Renal pelvis (tissue), 12 donors: ENCODE results near the gene VPS11. TPM values are rescaled to one million over a fixed set of nuclear protein-coding genes. Genes with fewer than 3 reads are reported as not detected.
A peak's percentile ranks its signal among the peaks of the same experiment; 100 is the strongest.

Experiments
- DNase-seq: peaks from one replicate; pipeline ENCODE4 v3.0.0-alpha.2; 2013
- long read RNA-seq, 16 experiments: transcript quantifications; one replicate each; lab custom pipeline, GENCODE V29; 2026
- polyA plus RNA-seq, 3 donors: library from polyadenylated mRNA; unstranded; fragments of 120-200 nt; gene quantifications; one replicate each; pipeline ENCODE4 v1.2.1, GENCODE V29; 2013; ENCODE audit not compliant: insufficient read length in 3 of 3

VPS11 gene
- polyA plus RNA-seq: 10 to 100 TPM; 55.0 to 66.1 (median 57.7) TPM
- long read RNA-seq, donor 1, partial matches to known transcripts: 0 of 4 reads
- long read RNA-seq, donor 1, other reads (novel, unspliced or antisense): 0 of 4 reads
- long read RNA-seq, donor 2, transcript VPS11-208 (16 exons, 3,313 nt): major isoform, 7 of 7 reads
- long read RNA-seq, donor 2, partial matches to known transcripts: 0 of 7 reads
- long read RNA-seq, donor 2, other reads (novel, unspliced or antisense): 0 of 7 reads
- long read RNA-seq, donor 3, partial matches to known transcripts: 0 of 4 reads
- long read RNA-seq, donor 3, other reads (novel, unspliced or antisense): 0 of 4 reads
- long read RNA-seq, donor 4, partial matches to known transcripts: 10 of 12 reads
- long read RNA-seq, donor 4, other reads (novel, unspliced or antisense): 0 of 12 reads
- long read RNA-seq, donor 5, partial matches to known transcripts: 6 of 10 reads
- long read RNA-seq, donor 5, other reads (novel, unspliced or antisense): 0 of 10 reads
- long read RNA-seq, donor 6, transcript VPS11-208 (16 exons, 3,313 nt): major isoform, 6 of 6 reads
- long read RNA-seq, donor 6, partial matches to known transcripts: 0 of 6 reads
- long read RNA-seq, donor 6, other reads (novel, unspliced or antisense): 0 of 6 reads
- long read RNA-seq, donor 7, partial matches to known transcripts: 6 of 9 reads
- long read RNA-seq, donor 7, other reads (novel, unspliced or antisense): 0 of 9 reads
- long read RNA-seq, donor 8, partial matches to known transcripts: 0 of 1 reads
- long read RNA-seq, donor 8, other reads (novel, unspliced or antisense): 0 of 1 reads
- long read RNA-seq, donor 9, partial matches to known transcripts: 18 of 20 reads
- long read RNA-seq, donor 9, other reads (novel, unspliced or antisense): 0 of 20 reads
- long read RNA-seq, donor 10, partial matches to known transcripts: 7 of 10 reads
- long read RNA-seq, donor 10, other reads (novel, unspliced or antisense): 0 of 10 reads
- long read RNA-seq, donor 11, partial matches to known transcripts: 6 of 9 reads
- long read RNA-seq, donor 11, other reads (novel, unspliced or antisense): 0 of 9 reads
- long read RNA-seq, donor 12, transcript VPS11-208 (16 exons, 3,313 nt): major isoform, 7 of 7 reads
- long read RNA-seq, donor 12, partial matches to known transcripts: 0 of 7 reads
- long read RNA-seq, donor 12, other reads (novel, unspliced or antisense): 0 of 7 reads
- long read RNA-seq, donor 13: 0 reads
- long read RNA-seq, donor 14: 0 reads
- long read RNA-seq, donor 15, transcript VPS11-208 (16 exons, 3,313 nt): major isoform, 8 of 17 reads
- long read RNA-seq, donor 15, partial matches to known transcripts: 9 of 17 reads
- long read RNA-seq, donor 15, other reads (novel, unspliced or antisense): 0 of 17 reads
- long read RNA-seq, donor 16, partial matches to known transcripts: 13 of 17 reads
- long read RNA-seq, donor 16, other reads (novel, unspliced or antisense): 0 of 17 reads

DNA sequence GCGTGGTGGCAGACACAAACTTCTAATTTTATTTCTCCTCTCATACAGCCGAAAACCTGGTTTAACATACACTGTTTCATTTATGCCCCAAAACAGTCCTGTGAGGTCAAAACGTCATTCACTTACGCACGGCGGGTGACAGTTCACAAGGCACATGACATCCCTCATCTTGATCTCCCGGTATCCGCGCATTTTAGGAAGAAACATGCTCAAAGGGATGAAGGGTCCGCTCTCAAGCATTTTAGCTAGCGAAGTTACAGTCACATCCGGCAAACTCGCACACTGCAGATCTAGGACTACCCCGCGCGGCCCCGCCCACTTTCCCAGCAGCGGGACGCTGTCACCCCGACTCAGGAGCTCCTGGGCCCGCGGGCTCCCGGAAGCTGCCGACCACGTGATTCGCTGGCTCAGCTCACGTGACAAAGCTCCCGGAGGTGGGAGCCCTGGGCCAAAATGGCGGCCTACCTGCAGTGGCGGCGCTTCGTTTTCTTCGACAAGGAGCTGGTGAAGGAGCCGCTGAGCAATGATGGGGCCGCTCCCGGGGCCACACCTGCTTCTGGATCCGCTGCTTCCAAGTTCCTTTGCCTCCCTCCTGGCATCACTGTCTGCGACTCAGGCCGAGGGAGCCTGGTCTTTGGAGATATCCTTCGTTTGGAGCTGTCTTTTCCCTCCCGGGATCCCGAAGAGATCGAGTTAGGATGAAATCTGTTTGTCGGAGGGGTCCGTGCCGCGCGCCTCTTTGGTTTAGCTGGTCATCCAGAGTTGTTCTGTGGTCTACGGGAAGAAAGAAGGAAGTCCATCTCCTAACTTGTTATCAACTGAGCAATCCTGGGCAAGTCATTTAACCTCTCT is at the start of gene VPS11:
Gene VPS11 (plus strand): TSS at position 448 of the 852 bp plus-strand sequence. CDS start 6 bp downstream, at position 454.
- peak; percentile 96 for DNase-seq

DNA sequence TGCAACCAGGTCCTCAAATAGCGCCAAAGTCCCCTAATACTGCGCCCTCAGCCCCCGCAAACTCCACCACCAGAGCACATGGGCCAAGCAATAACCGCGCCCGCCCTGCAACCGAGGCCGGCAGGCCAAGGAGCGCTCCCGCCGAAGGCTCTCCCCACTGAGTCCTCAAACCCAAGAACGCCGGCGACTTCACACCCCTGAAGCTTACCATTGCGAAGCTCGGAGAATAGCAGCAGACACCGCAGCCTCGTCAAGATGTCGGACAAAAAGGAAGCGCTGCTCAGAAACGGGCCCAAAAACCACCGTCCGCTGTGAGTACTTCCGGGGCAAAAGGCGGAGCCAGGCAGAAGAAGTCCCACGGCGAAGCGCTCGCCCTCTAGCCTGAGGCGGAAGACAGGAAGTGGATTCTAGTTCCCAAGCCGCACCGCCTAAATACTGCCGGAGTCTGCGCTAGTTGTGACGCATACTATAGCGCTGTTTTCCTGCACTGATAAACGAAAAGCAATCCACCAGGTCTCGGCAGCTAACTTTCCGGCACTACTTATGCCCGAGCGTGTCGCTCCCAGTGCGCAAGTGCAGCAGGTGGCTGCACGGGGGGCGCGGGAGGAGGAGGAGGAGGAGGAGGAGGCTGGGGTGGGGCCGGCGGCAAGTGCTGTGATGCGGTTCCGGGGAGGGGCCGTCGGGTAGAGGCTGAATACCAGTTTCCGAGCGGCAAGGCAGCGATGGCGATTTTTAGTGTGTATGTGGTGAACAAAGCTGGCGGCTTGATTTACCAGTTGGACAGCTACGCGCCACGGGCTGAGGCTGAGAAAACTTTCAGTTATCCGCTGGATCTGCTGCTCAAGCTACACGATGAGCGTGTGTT is 49.3 kb upstream of the VPS11 start, which contains the start of the genes RPS25 and TRAPPC4:
Gene RPS25 (minus strand): TSS at position 270 of the 865 bp plus-strand sequence. CDS start 59 bp downstream, at position 211.
Gene TRAPPC4 (plus strand): TSS at position 693 of the 865 bp plus-strand sequence. CDS start 30 bp downstream, at position 723.
- peak; percentile 96 for DNase-seq

DNA sequence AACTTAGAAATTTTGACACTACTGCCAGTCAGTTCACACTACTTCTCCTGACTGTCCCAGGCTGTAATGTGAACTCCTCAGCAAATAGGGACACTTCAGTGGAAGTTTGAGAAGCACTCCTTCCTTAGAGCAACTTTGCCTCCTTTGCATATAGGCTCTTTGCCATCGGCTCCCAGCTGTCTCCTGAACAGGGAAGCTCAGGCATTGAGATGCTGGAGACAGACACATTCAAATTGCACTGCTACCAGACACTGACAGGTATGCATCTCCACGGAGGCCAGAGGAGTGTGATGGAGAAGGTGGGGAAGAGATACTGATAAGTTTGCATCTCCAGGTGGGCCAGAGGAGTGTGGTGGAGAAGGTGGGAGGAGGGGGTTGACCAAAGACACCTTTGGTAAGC is 47.6 kb upstream of the VPS11 start:
- DNase-seq: no peak

DNA sequence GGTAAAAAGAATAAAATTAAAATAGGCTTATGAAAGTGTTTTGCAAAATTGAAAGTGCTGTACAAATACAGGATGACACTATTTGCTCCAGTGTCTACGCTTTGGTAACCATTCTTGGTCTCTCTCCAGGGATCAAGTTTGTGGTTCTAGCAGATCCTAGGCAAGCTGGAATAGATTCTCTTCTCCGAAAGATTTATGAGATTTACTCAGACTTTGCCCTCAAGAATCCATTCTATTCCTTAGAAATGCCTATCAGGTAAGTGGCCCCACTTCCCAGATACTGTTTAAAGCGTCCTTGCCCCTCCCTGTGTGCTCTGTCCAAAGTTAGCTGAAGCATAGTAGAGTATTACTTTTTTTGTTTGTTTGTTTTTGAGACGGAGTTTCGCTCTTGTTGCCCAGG is 46.0 kb upstream of the VPS11 start:
- no peak for DNase-seq

DNA sequence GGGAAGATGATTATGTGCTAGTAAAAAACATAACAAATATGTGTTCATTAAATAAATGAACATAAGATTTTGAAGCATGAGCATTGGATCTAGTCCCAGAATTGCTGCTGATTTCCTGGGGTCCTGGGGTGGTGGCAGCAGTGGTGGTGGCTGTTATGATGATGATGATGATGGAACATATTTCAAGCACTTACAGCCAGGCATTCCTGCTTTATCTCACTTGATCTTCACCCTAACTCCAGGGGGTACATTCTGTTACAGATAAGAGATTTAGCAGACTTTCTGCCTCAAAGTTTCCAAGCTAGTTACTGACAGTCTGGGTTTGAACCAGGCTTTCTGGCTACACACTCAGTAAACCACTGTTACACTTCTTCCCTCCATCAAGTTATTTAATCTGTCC is 43.9 kb upstream of the VPS11 start:
- DNase-seq: no peak

DNA sequence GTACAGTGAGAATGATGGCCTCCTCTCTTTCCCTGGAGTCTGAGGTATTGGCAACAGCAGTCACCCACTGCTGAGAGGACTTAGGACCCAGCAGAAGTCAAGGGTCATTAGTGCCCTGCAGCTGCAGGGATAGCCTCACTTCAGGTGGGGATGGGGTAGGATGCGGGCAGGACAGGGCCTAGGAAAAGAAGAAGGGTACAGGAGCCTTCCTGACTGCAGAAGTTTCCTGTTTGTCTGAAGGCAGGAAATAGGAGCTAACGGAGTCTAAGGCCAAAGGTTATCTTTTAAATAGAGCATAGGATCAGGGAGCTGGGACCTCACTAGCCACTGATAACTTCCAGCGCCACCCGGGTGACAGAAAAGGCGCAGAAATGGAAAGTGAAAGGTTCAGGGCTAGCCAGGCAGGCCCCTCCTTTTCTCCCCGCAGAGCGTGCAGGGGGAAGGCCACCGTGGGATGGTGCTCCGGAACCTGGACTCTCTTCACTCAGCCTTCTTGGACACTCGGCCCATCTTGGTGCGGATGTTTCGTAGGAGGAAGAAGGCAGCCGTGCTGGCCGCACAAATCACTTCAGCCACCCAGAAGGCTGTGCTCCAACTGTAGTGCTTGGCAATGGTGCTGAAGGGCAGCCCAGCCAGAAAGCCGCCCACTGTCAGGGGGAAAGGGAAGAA is 43.1 kb upstream of the VPS11 start:
- no peak for DNase-seq

DNA sequence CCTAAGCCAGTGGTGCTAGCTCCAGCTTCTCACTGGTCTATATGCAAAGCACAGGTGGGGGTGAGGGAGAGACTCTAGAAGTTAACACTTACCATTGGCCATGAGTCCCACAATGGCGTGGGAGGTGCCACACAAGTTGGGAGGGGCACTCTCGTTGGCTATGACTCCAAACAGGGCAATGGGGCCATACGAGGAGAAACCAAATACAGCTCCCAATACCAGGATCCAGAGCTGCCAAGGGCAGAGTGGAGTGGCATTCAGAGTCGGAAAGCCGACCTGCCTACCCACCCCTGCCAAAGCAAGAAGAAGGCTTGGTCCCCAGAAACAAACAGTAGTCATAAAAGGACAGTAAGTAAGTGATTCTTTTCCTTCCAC is 42.5 kb upstream of the VPS11 start:
- DNase-seq: no peak

DNA sequence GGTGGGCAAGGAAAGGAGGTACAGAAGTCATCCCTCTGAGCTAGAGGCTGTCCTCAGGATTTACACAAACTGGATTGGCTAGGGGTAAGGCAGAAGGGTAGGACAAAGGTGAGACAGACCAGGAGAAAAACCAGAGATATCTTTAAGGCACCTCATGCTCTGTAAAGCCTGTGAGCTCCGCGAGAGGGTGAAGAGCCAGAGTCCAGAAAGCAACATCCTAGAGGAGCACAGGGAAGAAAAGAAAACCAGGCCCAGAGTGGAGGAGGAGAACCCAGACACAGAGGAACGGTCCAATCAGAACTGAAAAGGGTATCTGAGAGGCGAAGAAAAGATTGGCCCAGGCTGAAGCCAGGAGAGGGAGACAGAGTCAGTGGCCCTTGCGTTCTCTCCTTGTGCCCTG is 42.1 kb upstream of the VPS11 start:
- DNase-seq: no peak

DNA sequence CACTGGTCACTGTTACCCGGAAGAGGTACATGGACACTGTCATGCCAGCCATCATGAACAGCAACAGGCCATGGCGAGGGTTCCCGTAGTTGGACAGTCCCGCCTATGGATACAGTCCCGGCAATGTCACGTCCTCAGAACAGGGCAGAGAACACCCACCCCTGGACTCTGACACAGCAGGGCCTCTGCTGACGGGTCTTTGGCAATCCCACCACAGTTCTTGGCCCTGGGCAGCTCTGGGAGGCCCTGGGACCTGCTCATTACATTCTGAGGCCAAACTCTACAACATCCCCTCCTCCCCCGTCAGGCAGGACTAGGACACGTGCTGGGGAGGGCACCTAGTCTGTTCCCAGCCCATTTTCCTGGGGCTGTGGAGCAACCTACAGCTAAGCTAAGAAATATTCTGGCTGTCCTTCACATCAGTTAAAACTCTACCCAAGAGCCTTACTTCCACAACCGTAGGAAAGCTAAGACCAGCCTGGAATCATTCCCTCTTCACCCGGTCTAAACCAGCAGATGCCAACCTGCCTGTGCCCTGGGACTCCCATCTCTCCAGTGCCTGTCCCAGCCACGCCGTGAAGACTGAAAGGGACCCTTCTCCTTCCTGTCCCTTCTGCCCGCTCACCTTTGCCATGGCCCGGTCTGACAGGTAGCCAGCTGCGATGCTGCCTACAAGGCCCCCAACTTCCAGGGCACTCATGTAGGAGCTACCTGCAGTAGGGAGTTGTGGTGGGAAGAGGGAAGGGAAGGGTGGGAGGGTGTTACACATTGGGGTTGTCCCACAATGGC is 41.4 kb upstream of the VPS11 start:
- no peak for DNase-seq

DNA sequence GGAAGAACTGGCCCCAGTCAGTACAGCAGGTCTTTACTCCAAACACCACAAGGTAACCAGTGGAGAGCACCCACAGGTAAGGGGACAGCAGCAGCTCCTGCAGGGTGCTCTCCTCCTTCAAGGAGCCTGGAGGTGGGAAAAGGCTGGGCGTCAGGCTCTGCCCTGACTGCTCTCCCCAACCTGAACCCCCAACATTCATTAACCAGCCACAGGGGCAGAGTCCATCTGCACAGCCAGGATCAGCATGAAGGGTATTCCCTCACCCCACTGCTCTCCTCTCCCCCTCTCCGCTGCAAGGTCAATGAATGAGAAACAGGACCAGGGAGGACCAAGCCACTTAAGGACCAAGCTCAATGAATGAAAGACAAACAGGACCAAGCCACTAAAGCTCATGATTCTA is 40.6 kb upstream of the VPS11 start:
- DNase-seq: no peak

DNA sequence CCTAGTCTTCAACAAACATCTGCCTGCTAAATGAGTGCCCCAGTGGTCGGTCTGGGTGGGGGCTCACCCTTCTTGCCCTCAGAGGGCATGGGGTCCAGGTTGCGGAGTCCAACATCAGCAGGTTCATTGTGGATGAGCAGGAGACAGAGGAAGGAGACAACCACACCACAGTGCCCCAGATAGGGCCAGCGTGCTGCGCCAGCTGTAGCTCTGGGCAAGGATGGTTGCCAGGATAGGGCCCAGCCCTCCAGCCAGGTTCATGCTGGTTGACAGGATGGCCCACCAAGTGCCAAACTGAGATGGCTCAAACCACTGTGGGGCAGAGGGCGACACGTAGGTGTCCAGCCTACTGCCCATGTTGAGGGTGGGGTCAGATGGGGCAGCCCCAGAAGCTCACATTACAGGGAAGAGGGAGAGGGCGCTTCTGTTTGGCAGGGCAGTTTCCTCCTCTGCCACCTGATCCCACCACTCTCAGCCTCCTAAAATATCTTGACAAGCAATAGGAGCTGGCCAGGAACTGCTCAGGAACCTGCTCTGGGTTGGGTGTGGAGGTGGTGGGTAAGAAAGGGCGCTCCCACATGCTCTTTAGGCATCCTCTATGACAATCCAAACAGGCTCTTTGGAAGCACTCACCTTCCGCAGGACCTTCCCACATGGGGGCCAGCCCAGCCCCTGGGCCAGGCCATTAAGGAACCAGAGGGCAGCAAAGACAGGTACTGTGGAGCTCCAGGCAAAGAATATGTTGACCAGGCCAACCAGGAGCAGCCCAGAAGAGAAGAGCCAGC is 39.9 kb upstream of the VPS11 start:
- DNase-seq: no peak

DNA sequence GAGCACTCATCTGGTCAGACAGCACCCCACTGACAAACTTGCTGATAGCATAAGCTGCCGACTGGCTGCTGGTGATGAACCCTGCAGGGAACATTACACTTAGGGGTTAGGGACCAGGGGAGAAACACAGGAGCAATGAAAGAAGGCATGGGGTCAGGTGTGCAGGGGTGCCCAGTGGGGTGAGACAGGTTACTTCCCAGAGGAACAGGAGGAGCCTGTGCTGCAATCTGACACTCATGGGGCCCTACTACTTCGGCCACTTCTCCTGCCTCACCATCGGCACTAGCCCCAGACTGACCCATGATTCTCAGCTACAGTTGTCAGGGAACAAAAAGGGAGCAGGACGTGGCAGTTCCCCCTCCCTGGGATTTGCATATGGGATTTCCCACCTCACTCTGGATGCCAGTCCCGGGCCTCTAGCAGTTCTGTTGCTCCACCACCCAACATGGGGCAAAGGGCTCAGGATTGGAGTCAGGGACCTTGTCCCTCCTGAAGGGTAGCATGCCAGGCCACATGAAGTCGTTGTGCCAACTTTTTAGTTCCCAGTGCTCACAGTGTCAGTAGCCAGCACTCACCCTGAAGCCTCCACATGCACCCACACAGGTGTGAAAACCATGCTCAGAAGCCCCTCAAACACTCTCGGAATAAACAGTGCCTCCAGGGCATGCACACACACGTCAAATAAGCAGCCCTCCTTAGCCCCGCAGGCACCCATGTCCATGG is 39.1 kb upstream of the VPS11 start:
- no peak for DNase-seq

DNA sequence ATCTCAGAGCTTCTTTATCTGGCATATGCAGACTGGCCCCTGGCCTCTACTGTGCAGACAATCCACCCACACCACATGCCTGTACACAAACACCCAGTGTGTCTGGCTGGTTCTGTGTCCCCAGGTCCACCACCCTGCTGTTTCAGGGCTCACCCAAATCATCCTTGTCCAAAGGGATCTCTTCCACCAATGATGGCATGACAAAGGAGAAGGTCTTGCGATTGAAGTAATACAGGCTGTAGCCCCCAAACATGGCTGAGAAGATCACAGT is 38.6 kb upstream of the VPS11 start:
- no peak for DNase-seq

DNA sequence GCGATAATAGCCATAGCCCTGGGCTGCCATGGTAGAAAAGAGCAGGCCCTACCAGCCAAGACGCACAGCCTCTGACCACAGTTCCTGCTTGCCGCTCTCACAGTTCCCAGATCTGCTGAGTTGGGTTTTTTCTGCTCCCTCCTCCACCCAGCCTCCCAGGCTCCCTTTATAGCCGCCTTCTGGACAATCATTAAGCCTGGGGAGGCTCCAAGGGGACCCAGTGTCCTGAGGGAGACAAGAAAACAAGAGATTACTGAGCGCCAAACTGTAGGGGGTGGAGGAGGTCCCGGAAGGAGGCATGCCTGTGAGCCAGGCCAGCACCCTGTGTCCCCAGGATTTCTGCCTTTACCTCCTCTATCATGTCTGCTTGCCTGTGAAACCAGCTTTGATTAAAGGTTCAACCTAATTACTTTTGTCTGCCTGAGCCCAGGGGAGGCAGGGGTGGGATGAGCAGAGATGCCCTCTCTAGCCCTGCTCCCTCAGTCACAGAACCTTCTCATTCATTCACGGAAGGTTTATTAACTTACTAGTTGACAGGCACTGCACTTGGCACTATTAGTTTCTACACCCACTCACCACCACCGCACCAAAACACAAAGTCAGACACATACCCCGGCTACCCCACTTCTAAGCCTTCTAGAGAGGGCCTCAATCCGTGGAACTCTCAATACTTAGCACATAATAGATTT is 38.1 kb upstream of the VPS11 start:
- DNase-seq: peak; percentile 57

DNA sequence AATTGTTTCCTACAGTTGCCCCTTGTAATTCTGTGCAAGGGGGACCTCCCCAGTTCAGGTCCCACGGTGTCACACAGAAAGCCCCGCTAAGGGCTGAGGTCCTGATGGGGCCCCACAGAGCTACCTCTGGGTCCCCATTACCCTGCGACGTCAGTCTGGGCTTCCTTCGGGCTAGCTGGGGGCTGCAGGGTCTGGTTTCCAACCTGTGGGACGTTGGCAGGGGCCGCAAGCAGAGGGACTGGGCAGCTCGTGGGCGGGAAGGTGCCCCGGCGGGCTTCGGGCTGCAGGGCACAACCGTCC is 37.6 kb upstream of the VPS11 start:
- DNase-seq: no peak

DNA sequence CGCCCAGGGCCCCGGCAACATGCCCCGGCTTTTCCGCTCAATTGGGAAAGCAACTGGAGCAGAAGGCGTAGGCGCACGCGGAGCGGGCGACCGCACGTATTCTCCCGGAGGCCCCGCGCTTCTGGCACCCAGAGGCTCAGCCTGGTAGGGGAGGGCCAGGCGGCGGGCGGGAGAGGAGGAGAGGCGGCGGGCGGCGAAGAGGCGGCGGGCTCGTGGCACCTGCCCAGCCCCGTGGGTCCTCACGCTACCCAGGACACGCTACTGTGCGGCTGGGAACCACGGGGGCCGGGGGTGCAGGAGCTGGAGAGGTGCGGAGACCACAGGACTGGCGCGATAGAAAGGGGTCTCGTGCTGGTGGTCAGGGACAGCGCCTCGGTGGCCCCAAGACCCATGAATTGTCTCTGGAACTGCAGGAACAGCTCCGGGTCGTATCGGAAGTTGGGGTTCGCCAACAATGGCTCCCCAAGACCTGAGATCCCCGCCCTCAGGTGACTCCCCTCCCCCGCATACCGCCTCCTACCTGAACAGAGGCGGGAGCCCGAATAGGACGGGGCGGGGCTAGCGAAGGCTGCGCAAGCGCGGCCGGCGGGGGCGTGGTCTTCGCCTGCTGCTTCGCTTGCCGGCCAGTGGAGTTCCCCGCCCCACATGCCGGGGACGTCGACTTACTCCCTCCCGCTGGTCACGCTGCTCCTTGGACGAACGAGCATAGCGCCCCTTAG is 37.1 kb upstream of the VPS11 start, which contains the start of gene SLC37A4:
Gene SLC37A4 (minus strand): TSS at position 549 of the 719 bp plus-strand sequence.
- DNase-seq: peak; percentile 97
